Head of caudate nucleus (tissue), 42 donors: ENCODE measurements around the gene CHRNA4.

Source experiments
- DNase-seq, 42 donors: peaks; one replicate each; pipeline versions ENCODE4 v3.0.0 to v3.0.0-alpha.2; 2020 to 2021; ENCODE audit warnings: mixed read lengths in 7 of 42
- intact Hi-C: fragments of 100-400 bp; cut with DNase I; formaldehyde crosslinking; loops from one replicate; pipeline ENCODE4 v1.15.0; 2022

CHRNA4 gene

DNA sequence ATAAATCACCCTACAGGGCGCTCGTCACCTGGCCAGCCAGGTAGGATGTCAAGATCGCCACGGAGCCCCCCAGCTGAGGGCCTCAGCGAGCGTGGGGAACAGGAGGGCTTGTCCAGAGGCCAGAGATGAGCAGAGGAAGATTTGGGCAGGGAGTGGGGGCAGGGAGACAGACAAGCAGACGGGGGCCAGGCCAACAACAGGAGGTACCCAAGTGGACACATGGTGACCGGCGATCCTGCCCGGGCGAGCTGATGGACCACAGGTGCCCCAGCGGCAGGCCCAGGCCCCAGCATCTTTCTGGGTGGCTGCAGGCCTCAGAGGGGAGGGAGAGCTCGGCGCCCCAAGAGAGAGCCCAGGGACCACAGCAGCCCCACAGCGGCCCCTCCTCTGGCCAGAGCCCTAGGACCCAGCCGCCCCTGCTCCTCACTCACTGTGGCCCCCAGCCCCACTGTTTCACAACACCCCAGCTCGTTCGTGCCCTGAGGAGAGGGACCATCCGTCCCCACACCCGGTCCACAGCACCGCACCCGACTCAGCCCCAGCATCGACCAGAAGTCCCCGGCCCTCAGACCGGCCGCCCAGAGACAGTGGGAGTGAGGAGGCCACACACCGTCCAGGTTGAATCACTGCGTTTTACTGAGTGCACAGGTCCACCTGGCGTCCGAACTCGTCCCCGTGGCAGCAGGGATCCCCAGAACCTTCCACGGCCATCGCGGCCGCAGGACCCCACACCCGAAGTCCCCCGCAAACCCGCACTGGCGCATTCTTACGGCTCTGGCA, 38.6 kb upstream of the CHRNA4 start:
- DNase-seq, result no peak
- intact Hi-C loops, result no loop called here

GRCh38 chr20:63398744-63399514, 37.8 kb upstream of the CHRNA4 start:
- intact Hi-C loops, result no loop called here
- no peak for DNase-seq

DNA sequence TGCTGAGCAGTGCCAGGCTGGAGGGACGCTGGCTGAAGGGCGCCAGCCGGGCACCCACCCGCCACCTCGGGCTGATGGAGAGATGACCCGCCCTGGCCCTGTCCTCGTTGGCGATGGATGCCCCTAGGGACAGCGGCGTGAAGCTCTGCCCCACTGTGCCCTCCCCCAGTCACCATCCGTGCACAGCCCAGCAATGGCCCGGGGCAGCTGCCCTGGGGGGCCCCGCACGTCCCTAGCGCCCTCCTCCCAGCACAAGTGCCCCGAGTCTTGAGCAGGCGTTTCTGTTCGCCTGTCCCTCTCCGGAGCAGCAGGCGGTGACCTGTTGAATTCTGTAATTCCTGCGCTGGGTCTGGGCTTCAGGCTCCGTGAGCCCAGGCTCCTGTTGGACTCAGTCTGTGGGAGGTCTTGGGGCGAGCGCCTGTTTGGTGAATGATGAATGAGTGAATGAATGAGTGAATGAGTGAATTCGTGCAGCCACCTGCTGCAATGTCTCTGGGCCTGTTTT, 36.8 kb upstream of the CHRNA4 start:
- DNase-seq, result no peak
- intact Hi-C loops, result no loop called here

DNA sequence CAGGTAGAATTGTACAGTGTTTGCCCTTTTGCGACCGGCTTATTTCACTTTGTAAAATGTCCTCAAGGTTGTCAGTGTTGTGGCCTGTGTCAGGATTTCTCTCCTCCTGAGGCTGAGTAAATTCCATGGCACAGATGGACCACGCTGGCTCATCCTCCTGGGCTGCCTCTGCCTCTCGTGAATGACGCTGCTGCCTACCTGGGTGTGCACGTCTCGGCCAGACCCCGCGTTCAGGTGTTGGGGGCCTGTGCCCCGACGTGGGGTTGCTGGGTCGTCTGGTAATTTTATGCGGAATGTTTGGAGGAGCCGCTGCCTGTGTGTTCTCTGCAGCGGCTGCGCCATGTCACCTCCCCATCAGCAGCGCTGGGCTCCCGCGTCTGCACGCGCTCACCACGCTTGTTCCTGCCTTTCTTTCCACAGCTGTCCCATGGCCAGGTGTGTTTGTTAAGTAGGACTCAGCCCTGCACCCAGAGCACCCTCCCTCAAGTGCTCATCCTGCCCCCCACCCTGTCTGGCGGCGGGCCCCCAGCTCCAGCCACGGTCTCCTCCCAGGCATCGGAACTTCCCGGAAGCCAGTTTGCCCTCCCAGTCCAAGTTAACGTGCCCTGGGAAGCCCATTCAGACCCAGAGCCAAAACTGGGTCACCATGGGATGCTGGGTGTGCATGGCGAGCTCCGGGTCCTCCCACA, 36.1 kb upstream of the CHRNA4 start:
- intact Hi-C loops, result no loop called here
- DNase-seq, result no peak

GRCh38 chr20:63396300-63396699, 35.2 kb upstream of the CHRNA4 start:
- no peak for DNase-seq
- intact Hi-C loops, result no loop called here

- DNase-seq, result no peak
- intact Hi-C loops, result no loop called here
Measured at GRCh38 chr20:63395723-63396122, 34.6 kb upstream of the CHRNA4 start.

DNA sequence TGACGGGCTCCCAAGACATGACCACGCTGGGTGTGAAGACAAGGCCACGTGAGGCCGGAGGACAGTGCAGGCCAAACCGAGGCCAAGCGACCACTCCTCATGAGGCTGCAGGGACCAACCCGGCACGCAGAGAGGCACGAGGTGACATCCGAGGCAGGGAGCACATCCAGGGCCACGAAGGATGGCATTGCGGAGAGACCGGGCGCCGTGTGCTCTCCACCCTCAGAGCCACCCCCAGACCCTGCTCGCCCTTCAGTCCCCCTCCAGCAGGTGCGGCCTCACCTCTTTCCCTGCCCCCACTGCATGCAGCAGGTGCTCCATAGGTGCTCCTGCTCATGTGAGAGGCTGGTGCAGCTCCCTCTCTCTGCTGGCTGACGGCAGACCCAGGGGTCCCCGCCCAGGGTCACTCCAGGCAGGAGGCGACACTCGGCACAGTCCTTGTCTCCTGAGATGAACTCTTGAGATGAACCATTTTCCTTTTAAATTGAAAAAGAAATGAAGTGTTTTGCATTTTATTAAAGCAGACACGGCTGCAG, 33.8 kb upstream of the CHRNA4 start:
- intact Hi-C loops, result no loop called here
- DNase-seq, result no peak

- DNase-seq, result peak in 4 of 42 donors; percentile 22 to 43 (median 36)
- intact Hi-C loops, result no loop called here
Measured at GRCh38 chr20:63394069-63394919, 33.1 kb upstream of the CHRNA4 start.

- DNase-seq, result no peak
- intact Hi-C loops, result no loop called here
Measured at GRCh38 chr20:63393566-63393965, 32.4 kb upstream of the CHRNA4 start.

DNA sequence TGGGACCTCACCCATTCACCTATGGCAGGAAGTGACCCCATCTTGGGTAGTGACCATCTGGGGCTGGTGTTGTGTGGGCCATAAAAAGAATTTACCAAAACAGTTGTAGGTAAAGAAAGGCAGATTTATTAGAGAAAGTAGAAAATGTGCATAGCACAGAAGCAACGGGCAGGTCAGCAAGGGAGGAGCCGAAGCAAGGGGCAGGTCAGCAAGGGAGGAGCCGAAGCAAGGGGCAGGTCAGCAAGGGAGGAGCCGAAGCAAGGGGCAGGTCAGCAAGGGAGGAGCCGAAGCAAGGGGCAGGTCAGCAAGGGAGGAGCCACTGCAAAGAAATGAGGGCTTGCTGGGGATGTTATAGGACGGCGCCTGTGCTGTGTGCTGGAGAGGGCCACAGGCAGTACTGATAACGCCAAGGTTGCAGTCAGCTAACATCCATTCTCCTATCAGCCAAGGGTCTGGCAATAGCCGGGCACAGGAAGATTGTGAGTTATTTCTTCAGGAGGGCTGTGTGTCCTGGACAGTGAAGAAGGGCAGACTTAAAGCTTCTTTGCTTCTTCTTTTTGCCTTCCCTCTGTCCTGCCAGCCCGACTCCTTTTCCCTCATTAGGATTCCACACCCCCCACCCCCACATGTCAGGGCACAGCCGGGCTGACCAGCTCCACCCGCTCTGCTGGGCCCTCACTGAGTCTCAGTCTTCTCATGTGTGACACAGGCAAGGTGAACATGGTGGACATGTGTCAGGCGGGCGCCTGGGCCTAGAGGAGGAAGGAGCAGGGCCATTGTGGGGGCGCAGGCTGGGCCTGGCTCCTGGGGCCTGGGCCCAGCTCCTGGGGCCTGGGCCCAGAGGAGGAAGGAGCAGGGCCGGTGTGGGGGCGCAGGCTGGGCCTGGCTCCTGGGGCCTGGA, 31.6 kb upstream of the CHRNA4 start:
- DNase-seq, result no peak
- intact Hi-C loops, result no loop called here

DNA sequence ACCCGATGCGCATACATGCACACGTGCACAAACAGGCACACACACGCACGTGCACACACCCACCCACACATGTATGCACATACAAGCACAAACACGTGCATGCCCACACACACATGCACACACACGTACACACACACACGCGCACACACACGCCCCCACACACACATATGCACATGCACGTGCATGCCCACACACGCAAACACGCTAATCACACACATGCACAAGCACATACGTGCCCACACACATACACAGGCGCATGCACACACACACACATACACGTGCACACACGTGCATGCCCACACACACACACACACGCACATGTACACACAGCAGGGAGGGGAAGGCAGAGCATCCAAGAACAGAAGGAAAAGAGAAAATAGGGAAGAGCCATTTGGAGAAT, 26.8 kb upstream of the CHRNA4 start:
- DNase-seq, result no peak
- intact Hi-C loops, result no loop called here

DNA sequence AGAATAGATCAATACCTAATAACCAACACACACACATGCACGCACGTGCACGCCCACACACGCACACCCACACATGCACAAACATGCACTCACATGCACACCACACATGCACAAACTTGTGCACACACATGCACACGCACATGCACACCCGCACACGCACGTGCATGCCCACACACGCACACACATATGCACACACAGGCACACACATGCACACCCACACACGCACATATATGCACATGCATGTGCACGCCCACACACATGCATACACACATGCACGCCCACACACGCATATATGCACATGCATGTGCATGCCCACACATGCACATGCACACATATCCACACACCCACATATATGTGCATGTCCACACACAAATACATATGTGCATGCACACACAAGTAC, 26.2 kb upstream of the CHRNA4 start:
- intact Hi-C loops, result no loop called here

DNA sequence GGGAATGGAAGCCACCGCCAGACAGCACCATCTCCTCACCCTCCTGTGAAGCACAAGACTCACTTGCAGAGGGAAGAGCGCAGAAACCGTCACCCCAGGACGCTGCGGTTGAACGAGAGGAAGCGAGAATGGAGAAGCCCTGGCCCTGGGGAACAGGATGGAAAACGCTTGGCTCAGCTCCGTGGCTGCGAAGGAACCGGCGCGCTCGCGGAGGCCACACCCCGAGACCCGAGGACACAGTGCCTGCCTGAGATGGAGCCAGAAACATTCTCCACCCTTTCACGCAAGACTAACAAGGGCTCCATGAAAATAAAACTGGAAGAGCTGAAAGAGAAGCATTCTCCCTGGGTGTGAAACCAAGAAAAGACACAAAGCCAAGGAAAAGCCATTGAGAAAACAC, 25.3 kb upstream of the CHRNA4 start:
- intact Hi-C loops, result no loop called here
- DNase-seq, result no peak

More for the DNA sequence above, 26.2 kb upstream of the CHRNA4 start:
- no peak for DNase-seq

- DNase-seq, result no peak
Measured at GRCh38 chr20:63385819-63386218, 24.7 kb upstream of the CHRNA4 start.

DNA sequence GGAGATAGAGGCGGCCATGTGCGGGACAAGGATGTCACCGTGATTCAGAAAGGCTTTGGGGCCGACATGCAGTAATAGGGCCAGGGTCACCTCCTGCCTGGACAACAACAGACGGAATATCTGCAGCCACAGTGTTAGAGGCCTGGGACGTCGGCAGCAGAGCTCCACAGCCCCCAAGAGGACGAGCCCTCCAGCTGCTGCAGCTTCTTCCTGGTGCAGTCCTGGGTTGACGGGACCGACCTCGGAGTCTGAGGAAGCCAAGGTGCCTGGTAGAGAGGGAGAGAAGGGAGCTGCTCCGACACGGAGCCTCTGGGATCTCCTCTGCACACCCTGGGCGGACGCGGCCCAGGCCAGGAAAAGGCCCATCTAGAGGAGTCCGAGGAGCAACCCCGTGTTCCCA, 23.2 kb upstream of the CHRNA4 start:
- intact Hi-C loops, result loop anchor here (5.0 kb wide), 1 partner anchor 77 kb away; no protein-coding TSS in a partner anchor
- DNase-seq, result no peak

More at GRCh38 chr20:63385819-63386218, 24.7 kb upstream of the CHRNA4 start:
- intact Hi-C loops, result no loop called here

GRCh38 chr20:63383556-63383955, 22.4 kb upstream of the CHRNA4 start:
- intact Hi-C loops, result loop anchor here (5.0 kb wide), 1 partner anchor 76 kb away; no protein-coding TSS in a partner anchor
- no peak for DNase-seq

DNA sequence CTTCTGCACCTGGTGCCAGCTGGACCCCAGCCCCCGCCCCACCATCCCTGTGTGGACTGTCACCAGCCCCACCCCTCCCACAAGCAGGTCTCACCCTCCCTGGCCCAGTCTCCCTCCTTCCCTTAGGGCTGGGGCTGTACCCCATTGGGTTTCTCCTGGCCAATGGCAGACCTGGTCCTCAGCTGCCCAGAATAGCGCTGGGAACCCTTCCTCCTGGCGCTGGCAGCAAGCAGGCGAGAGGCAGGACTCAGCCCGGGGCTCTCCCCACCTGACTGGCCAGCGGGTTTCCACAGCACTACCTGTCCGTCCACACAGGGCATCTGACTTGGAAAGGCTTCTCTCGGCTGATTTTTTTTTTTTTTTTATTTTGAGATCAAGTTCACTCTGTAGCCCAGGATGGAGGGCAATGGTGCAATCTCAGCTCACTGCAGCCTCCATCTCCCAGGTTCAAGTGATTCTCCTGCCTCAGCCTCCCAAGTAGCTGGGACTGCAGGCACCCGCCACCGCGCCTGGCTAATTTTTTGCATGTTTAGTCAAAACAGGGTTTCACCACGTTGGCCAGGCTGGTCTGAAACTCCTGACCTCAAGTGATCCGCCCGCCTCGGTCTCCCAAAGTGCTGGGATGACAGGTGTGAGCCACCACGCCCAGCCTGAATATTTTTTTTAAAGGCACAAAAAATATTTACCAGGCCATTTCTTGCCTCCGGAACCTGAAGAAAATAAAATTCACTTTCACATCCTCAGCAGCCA, 21.6 kb upstream of the CHRNA4 start:
- intact Hi-C loops, result loop anchor here (5.0 kb wide), 1 partner anchor 75 kb away; no protein-coding TSS in a partner anchor
- DNase-seq, result no peak
